ENCODE data around the gene RASSF5.

GRCh38 chr1:206541236-206541833 is 34.0 kb downstream of the RASSF5 start:
- TF ChIP-seq, protein P1, sequence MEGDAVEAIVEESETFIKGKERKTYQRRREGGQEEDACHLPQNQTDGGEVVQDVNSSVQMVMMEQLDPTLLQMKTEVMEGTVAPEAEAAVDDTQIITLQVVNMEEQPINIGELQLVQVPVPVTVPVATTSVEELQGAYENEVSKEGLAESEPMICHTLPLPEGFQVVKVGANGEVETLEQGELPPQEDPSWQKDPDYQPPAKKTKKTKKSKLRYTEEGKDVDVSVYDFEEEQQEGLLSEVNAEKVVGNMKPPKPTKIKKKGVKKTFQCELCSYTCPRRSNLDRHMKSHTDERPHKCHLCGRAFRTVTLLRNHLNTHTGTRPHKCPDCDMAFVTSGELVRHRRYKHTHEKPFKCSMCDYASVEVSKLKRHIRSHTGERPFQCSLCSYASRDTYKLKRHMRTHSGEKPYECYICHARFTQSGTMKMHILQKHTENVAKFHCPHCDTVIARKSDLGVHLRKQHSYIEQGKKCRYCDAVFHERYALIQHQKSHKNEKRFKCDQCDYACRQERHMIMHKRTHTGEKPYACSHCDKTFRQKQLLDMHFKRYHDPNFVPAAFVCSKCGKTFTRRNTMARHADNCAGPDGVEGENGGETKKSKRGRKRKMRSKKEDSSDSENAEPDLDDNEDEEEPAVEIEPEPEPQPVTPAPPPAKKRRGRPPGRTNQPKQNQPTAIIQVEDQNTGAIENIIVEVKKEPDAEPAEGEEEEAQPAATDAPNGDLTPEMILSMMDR (IDR thresholded peaks at IDR 0.05): no peak
- TF ChIP-seq ARID4B (CRISPR knock-in tag; IDR thresholded peaks at IDR 0.05; ENCODE audit: borderline replicate concordance) (no peak), HMGA2 (CRISPR knock-in tag; IDR thresholded peaks at IDR 0.05) (no peak), TEAD4 (CRISPR knock-in tag; IDR thresholded peaks at IDR 0.05) (no peak), TCF7 (CRISPR knock-in tag; IDR thresholded peaks at IDR 0.05; ENCODE audit: low read depth) (no peak)
- TF ChIP-seq, protein P2, sequence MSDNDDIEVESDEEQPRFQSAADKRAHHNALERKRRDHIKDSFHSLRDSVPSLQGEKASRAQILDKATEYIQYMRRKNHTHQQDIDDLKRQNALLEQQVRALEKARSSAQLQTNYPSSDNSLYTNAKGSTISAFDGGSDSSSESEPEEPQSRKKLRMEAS (CRISPR knock-in tag; IDR thresholded peaks at IDR 0.05): no peak

Measured in WTC11 (cell line).